ENCODE results near the gene RBMS1. TPM values are rescaled to one million over a fixed set of nuclear protein-coding genes. Genes with fewer than 3 reads are reported as not detected.

Gene RBMS1
- total and polyA plus RNA-seq, 2 of the 13 experiments (the other 11 are each of a cell fraction or from before 2014, with no cell fraction given), result 55.5 to 110 TPM

DNA sequence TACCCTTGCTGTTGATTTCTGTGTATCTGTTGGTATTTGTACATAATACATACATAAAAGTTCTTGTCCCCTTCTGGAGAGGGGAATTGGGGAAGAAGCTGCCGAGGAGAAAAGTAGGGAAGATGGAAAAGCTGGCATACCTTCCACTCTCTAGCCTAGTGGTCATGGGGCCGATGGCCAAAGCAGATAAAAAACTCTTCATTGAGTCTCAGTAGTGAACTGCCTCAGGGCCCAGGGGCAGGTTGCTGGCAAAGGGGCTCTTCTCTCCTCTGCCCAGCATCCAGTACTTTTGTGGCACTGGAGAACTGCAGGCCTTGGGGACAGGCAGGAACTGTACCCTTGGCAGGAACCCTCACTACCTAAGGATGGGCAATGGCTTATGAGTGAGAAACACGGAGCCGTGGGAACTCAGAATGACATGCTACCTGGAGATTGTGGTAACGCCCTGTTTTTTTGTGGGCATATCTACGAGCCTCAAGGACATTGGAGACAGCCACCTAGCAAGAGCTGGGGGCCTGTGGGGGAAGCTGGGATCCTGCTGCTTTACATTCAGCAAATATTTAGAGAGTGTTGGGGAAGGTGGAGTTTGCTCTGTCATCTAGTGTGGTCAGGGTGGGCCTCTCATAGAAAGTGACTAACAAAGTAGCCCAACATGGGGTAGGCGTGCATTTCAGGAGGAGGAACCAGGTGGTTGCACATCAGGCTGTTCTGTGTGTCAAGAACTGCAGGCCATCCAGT lies 270.9 kb downstream of the RBMS1 start (continued):
- TF ChIP-seq, protein P1, sequence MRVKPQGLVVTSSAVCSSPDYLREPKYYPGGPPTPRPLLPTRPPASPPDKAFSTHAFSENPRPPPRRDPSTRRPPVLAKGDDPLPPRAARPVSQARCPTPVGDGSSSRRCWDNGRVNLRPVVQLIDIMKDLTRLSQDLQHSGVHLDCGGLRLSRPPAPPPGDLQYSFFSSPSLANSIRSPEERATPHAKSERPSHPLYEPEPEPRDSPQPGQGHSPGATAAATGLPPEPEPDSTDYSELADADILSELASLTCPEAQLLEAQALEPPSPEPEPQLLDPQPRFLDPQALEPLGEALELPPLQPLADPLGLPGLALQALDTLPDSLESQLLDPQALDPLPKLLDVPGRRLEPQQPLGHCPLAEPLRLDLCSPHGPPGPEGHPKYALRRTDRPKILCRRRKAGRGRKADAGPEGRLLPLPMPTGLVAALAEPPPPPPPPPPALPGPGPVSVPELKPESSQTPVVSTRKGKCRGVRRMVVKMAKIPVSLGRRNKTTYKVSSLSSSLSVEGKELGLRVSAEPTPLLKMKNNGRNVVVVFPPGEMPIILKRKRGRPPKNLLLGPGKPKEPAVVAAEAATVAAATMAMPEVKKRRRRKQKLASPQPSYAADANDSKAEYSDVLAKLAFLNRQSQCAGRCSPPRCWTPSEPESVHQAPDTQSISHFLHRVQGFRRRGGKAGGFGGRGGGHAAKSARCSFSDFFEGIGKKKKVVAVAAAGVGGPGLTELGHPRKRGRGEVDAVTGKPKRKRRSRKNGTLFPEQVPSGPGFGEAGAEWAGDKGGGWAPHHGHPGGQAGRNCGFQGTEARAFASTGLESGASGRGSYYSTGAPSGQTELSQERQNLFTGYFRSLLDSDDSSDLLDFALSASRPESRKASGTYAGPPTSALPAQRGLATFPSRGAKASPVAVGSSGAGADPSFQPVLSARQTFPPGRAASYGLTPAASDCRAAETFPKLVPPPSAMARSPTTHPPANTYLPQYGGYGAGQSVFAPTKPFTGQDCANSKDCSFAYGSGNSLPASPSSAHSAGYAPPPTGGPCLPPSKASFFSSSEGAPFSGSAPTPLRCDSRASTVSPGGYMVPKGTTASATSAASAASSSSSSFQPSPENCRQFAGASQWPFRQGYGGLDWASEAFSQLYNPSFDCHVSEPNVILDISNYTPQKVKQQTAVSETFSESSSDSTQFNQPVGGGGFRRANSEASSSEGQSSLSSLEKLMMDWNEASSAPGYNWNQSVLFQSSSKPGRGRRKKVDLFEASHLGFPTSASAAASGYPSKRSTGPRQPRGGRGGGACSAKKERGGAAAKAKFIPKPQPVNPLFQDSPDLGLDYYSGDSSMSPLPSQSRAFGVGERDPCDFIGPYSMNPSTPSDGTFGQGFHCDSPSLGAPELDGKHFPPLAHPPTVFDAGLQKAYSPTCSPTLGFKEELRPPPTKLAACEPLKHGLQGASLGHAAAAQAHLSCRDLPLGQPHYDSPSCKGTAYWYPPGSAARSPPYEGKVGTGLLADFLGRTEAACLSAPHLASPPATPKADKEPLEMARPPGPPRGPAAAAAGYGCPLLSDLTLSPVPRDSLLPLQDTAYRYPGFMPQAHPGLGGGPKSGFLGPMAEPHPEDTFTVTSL (CRISPR knock-in tag; IDR thresholded peaks at IDR 0.05; ENCODE audit: borderline replicate concordance), result 0 out of 2 replicates have a peak, but pooled peaks have one; percentile 24
- TF ChIP-seq SOX6 (IDR thresholded peaks at IDR 0.05) (no peak), SOX6 (CRISPR knock-in tag; IDR thresholded peaks at IDR 0.05) (peak; percentile 63), POGZ (CRISPR knock-in tag; IDR thresholded peaks at IDR 0.05) (peak; percentile 50), RARA (CRISPR knock-in tag; IDR thresholded peaks at IDR 0.05) (peak; percentile 33; the same call in 1 of the 2 replicates), ESRRA (CRISPR knock-in tag; IDR thresholded peaks at IDR 0.05; ENCODE audit: low read depth) (no peak), TBX2 (CRISPR knock-in tag; IDR thresholded peaks at IDR 0.05; ENCODE audit: borderline replicate concordance) (peak; percentile 27; the same call in 1 of the 2 replicates), RERE (CRISPR knock-in tag; IDR thresholded peaks at IDR 0.05; ENCODE audit: low read depth) (no peak), PATZ1 (CRISPR knock-in tag; IDR thresholded peaks at IDR 0.05) (peak; percentile 88)
- TF ChIP-seq, protein P2, sequence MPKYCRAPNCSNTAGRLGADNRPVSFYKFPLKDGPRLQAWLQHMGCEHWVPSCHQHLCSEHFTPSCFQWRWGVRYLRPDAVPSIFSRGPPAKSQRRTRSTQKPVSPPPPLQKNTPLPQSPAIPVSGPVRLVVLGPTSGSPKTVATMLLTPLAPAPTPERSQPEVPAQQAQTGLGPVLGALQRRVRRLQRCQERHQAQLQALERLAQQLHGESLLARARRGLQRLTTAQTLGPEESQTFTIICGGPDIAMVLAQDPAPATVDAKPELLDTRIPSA (CRISPR knock-in tag; IDR thresholded peaks at IDR 0.05; ENCODE audit: borderline replicate concordance), result no peak
- TF ChIP-seq, protein P3, sequence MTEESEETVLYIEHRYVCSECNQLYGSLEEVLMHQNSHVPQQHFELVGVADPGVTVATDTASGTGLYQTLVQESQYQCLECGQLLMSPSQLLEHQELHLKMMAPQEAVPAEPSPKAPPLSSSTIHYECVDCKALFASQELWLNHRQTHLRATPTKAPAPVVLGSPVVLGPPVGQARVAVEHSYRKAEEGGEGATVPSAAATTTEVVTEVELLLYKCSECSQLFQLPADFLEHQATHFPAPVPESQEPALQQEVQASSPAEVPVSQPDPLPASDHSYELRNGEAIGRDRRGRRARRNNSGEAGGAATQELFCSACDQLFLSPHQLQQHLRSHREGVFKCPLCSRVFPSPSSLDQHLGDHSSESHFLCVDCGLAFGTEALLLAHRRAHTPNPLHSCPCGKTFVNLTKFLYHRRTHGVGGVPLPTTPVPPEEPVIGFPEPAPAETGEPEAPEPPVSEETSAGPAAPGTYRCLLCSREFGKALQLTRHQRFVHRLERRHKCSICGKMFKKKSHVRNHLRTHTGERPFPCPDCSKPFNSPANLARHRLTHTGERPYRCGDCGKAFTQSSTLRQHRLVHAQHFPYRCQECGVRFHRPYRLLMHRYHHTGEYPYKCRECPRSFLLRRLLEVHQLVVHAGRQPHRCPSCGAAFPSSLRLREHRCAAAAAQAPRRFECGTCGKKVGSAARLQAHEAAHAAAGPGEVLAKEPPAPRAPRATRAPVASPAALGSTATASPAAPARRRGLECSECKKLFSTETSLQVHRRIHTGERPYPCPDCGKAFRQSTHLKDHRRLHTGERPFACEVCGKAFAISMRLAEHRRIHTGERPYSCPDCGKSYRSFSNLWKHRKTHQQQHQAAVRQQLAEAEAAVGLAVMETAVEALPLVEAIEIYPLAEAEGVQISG (CRISPR knock-in tag; IDR thresholded peaks at IDR 0.05), result 0 out of 2 replicates have a peak, but pooled peaks have one; percentile 19

All from HepG2 (cell line).